T-helper 1 cell (primary cell): ENCODE measurements around the gene BMP6.

Source experiments
- DNase-seq, 5 donors: peaks; one replicate each; pipeline ENCODE4 v3.0.0-alpha.2; 2012 to 2020

BMP6 gene

DNA sequence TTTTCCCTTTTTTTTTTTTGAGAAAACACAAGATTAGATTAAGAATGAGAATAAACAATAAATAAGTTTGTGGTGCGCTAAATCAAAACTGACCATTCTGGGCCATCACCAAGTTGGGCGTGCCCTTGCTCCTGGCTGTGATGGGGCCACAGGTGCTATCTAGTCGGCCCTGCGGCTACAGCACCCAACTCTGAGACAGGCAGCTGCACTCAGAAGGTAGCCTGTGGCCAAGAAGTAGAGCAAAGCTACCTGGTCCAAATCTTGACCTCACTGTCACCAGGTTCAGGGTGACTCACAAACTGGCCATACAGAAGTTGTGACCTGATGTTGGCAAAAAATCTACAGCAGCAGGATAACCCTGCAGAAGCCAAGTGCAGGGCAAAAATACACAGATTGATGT is 181.3 kb downstream of the BMP6 start:
- DNase-seq: no peak

DNA sequence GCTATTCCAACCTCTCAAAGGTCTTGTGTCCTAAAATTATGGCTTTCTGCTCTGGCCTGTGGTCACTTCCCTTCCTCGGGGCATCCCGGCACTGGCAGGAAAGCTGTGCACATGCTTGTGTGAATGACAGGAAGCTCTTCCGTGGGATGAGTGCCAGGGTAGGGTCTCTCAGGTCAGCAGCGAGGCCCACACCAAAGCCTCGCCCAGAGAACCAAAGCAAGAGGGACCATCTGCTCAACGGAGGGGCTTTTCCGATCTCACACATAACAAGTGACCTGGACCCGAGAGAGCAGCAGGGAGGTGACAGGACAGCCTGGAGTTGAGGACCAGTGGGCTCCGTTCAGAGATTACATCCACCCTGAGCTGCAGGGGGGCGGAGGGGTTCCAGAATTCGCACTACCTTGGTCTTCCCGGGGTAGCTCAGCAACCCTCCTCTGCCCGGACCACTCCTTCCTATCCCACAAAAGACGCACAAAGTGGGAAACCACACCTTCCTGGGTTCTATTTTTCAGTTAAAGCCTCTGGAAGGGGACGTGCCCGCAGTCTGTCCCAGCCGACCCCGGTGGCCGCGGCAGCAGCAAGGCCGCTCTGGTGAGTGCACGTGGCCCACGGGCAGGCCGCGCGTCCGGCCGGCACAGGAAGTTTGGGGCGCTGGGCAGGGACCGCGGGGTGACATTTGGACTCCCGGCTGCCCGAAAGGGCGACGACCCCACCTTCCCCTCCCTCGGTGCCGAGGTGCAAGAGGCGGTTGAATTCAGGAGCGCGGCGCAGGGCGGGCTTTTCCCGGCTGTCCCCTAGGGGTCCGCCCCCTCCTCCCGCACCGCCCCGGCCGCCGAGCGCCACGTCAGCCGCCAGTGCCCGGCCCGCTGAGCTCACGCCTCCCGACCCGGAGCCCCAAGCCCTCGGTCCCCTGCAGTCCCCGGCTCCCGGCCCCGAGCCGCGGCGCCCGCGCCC is 183.7 kb downstream of the BMP6 start:
- DNase-seq: peak in 3 of 5 donors; percentile 15 to 33 (median 18)

DNA sequence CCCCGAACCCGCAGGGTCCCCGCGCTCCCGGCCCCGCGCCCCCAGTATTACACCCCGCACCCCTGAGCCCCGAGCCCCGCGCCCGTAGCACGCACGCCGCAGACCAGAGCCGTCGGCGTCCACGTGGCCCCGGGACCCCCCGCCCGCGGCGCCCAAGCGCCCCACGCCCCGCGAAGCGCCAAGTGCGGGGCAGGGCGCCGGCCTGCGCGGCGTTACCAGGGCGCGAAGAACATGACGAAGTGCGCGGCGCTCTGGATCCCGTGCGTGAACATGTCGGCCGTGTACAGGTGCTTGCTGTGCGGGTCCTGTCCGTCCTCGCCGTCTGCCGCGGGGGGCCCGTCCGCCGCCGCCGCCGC is 184.4 kb downstream of the BMP6 start:
- peak in 1 of 5 donors; percentile 33 for DNase-seq

- peak; percentile 34 to 57 (median 50) for DNase-seq
These were observed 184.9 kb downstream of the BMP6 start, which contains the start of gene TXNDC5 for GRCh38 chr6:7910654-7911344. TSS of gene TXNDC5 (minus strand) at chr6:7910788. CDS start at chr6:7910776, 12 bp downstream.

DNA sequence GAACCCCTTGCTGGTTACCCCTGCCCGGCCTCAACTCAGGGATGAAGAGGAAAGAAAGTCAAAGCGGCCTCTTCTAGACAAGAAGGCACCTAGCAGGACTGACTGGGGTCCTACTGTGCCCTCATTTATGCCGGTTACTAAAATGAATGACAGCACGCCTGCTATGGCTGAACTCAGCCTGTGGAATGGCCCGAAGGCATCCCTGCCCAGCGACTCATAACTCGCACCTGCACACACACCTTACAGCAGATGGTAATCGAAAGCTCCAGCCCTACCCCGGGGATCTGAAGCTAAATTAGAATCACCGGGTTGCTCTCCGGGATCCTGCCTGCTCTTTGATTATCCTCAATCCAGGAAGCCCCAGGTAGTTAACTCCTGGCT is 185.4 kb downstream of the BMP6 start:
- DNase-seq: no peak

DNA sequence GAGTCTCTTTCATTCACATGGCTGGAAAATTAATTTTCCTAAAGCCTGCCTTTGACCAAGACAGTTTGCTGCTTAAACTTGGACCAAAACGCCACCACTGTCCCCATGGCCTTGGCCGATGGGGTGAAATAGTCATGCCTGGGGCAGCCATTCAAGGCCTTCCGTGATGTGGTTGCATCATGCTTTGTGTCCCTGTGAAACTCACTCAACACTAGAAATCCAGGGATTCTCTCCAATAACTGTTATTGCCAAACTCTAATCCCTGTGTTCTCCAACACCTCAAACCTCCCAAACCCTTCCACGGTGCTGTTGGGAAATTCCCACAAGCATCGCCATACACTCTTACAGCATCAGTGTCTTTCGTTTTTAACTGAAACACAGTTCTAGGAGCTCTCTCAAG is 186.1 kb downstream of the BMP6 start:
- DNase-seq: no peak

DNA sequence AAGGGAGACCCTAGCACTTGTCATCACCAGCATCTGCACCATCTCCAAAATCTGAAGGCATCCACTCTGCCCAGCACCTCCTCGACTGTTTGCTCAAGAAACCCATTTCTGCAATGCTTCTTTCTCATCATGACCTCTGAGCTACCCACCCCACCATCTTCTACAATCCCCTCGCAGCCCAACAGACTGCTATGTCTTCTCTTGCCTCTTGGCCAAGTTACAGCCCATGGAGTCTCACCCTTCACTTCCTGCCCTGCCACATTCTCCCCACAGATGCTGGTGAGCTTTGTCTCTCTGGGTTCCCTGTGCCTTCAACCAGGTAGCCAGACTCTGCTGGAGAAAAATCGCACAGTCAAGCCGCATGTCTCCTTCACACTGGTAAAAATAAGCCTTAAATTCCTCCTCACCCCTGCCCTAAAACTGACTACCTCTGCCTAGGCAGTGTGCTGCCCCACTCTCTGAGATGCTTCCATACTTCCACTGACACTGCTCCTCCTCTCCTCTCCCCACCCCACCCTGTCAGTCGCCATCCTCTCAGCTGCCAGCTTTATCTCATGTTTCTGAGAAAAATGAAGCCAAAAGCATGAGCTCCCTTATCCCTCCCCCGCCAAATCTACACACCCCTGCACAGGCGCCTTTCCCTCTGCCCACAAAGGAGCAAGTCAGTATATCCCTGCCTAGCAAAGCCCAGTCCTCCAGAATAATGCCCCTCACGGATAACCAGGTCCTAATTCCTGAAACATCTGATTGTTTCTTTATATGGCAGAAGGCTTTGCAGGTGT is 187.0 kb downstream of the BMP6 start:
- DNase-seq: no peak

- no peak for DNase-seq
These were observed 188.4 kb downstream of the BMP6 start for GRCh38 chr6:7914311-7914710.

GRCh38 chr6:7914991-7915789 is 189.3 kb downstream of the BMP6 start:
- DNase-seq: no peak

- DNase-seq: no peak
These were observed 191.1 kb downstream of the BMP6 start for GRCh38 chr6:7916959-7917358.

DNA sequence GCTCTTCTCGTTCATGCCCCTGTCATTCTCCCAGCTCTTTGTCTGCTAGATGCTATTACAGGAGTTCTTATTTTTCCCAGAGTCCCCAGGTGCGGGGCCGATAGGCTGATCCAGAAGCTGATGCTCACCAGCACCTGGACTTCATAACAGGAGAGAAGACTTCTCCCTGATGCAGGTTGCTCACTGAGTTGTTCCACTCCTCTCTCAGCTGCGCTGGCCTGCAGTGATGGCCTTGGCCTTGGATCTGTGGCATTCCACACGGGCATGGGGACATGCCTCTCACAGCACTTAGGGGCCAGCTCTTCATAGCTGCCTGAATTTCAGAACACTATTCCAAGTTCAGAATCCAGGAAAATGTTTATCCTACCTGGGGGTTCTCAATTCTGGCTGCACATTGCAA is 191.8 kb downstream of the BMP6 start:
- no peak for DNase-seq

- no peak for DNase-seq
These were observed 192.5 kb downstream of the BMP6 start for GRCh38 chr6:7918403-7918802.

DNA sequence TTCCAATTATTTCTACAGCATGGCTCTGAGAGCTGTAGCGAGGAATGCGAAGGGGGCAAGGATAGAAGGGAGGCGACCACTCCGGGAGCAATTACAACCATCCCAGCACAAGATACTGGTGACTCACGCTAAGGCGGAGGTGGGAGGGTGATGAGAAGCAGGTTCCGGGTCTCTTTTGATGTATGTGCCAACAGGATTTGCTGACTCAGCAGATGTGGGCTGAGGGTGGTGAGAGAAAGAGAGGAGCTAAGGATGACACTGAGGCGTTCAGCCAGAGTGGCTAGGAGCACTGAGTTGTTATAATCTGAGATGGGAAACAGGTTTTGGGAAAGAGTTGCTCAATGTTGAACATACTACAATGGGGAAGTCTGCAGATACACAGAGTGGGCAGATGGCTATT is 194.0 kb downstream of the BMP6 start:
- DNase-seq: no peak

DNA sequence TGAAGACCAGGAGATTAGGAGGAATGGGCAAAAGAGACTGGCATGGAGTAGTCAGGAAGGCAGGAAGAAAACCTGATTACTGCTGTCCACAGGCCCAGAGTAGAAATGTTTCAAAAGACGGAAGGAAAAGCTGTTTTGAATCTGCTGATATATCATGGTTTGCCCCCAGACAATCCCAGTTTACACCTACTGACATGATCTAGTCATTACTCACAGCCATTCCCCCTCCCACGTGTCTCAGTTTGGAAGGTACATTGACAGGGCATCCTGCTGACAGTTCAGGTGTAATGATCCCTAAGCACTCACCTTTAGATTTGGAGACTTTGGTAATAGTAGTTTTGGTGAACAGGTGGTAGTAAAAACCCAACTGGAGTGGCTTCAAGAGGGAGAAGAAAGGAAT is 194.5 kb downstream of the BMP6 start:
- DNase-seq: no peak

DNA sequence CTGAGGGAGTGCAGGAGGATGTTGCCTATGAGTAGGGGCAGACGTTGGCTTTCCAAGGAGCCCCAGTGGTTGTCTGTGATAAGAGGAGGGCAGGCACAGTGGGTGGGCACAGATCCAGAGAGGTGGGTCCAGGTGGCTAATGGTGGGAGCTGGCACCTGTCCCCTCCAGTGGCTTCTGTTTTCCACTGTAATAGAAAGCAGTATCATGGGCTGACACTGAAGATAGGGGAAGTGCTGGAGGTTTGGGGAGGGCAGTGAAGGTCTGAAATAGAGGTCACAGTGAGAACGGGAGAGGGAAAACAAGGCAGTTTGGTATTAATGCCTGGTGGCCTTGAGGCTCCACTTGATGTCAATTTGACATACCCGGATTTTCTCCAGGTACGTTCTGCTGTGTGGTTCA is 195.1 kb downstream of the BMP6 start:
- DNase-seq: no peak

DNA sequence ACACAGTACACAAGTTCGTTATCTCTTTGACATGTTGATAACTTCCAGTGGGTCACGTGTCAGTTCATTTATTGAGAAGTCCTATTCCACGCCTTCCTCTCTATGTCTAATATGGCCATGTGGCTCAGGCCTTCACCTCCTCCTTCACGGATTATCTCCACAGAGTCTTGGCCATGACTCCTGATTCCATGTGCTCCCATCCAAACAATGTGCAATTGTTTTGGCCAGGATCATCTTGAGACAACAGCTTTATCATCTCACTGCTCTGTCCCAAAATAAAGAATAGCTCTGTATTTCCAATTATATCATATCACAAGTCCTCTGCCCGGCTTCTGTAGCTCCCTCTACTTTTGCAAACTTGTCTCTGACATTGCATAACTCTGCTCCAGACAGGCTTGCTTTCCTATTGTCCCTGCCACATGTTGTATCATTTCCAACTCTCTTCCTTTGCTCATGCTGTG is 195.8 kb downstream of the BMP6 start:
- no peak for DNase-seq

DNA sequence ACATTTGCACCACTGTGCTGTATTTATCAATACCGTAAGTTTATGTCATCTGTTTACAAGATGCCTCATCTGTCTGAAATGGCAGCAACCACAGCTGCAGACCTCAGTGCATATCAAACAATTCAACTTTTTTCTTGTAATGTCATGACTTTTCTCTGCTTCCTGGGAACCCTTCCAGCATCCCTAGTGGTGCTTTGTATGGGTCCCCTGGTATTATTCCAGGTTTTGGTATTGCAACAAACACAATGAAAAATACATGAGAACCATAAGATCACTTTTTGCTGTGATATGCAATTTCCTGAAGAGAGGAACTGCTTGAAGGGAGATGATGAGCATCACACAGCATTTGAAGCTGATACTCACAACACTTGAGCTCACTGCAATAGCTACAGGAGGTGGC is 196.7 kb downstream of the BMP6 start:
- DNase-seq: no peak

GRCh38 chr6:7924867-7925266 is 199.0 kb downstream of the BMP6 start:
- no peak for DNase-seq
